Superior temporal gyrus (tissue), 1 donor: ENCODE results near the gene CD40LG.

Experiments
- DNase-seq: peaks from one replicate; pipeline ENCODE4 v3.0.0-alpha.2; 2016; ENCODE audit errors: extremely low spot score

CD40LG gene

DNA sequence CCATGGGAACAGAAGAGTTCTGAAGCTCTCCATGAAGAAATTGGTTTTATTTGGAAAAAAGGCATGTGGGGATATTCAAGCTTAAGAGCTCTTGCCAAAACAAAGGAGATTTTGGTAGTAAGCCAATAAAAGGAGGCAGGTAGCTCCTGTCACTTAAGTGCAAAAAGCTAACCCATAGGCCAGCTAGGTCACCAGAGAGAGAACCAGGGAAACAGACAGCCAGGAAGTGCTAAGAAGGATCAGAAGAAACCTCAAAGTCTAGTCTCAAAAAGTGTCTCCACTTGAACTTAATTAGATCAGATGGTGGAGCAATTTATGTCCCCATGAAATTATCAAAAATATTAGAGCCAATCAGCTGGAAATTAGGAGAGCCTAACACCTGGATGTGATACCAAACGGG is 49.2 kb downstream of the CD40LG start:
- no peak for DNase-seq

- DNase-seq, result no peak
Observed at GRCh38 chrX:136708348-136708747, 60.4 kb downstream of the CD40LG start.
